Cortex of kidney (tissue), 1 donor: ENCODE data around the gene PPP2R2C.

Source experiments
- DNase-seq: peaks from one replicate; lab custom pipeline; 2025; lab: John Stamatoyannopoulos, UW

PPP2R2C gene

GRCh38 chr4:6472387-6473263 lies at the start of gene PPP2R2C:
Gene PPP2R2C (minus strand): TSS chr4:6472614. CDS start chr4:6472229, 385 bp downstream.
- no peak for DNase-seq

- DNase-seq, result no peak
These were observed 48.6 kb upstream of the PPP2R2C start for GRCh38 chr4:6520978-6521377.

GRCh38 chr4:6520051-6520636 lies 47.7 kb upstream of the PPP2R2C start:
- DNase-seq, result no peak

- no peak for DNase-seq
These were observed 44.8 kb upstream of the PPP2R2C start for GRCh38 chr4:6517171-6517570.

- no peak for DNase-seq
These were observed 44.3 kb upstream of the PPP2R2C start for GRCh38 chr4:6516762-6517161.

GRCh38 chr4:6516281-6516680 lies 43.9 kb upstream of the PPP2R2C start:
- no peak for DNase-seq

- DNase-seq, result no peak
These were observed 41.3 kb upstream of the PPP2R2C start for GRCh38 chr4:6513678-6514077.

GRCh38 chr4:6509587-6509986 lies 37.2 kb upstream of the PPP2R2C start:
- no peak for DNase-seq

- no peak for DNase-seq
These were observed 34.9 kb upstream of the PPP2R2C start for GRCh38 chr4:6507345-6507744.

GRCh38 chr4:6506616-6507140 lies 34.3 kb upstream of the PPP2R2C start:
- no peak for DNase-seq

GRCh38 chr4:6504900-6505496 lies 32.6 kb upstream of the PPP2R2C start:
- DNase-seq, result no peak

- no peak for DNase-seq
These were observed 30.5 kb upstream of the PPP2R2C start for GRCh38 chr4:6502747-6503465.

- DNase-seq, result no peak
These were observed 29.7 kb upstream of the PPP2R2C start for GRCh38 chr4:6502147-6502546.

GRCh38 chr4:6501171-6501570 lies 28.8 kb upstream of the PPP2R2C start:
- no peak for DNase-seq

- no peak for DNase-seq
These were observed 28.2 kb upstream of the PPP2R2C start for GRCh38 chr4:6500481-6501140.

- DNase-seq, result no peak
These were observed 26.8 kb upstream of the PPP2R2C start for GRCh38 chr4:6499238-6499600.

GRCh38 chr4:6498511-6499237 lies 26.3 kb upstream of the PPP2R2C start:
- no peak for DNase-seq

GRCh38 chr4:6497796-6498195 lies 25.4 kb upstream of the PPP2R2C start:
- DNase-seq, result no peak

- no peak for DNase-seq
These were observed 23.3 kb upstream of the PPP2R2C start for GRCh38 chr4:6495736-6496135.

- no peak for DNase-seq
These were observed 22.8 kb upstream of the PPP2R2C start for GRCh38 chr4:6495296-6495590.
